ENCODE measurements around the gene ARID2. TPM values are rescaled to one million over a fixed set of nuclear protein-coding genes. Genes with fewer than 3 reads are reported as not detected.

ARID2 gene
- total and polyA plus RNA-seq, 2 of the 13 experiments (the other 11 are each of a cell fraction or from before 2014, with no cell fraction given) = 15.9 to 22.2 TPM

DNA sequence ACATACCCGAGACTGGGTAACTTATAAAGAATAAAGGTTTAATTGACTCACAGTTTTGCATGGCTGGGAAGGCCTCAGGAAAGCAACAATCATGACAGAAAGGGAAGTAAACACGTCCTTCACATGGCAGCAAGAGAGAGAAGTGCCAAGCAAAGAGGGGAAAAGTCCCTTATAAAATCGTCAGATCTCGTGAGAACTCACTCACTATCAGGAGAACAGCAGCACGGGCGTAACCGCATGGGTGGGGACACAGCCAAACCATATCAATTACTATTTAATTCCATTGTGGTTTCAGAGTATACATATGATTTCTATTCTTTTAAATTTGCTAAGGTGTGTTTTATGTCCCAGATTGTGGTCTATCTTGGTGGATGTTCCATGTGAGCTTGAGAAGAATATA is 142.9 kb downstream of the ARID2 start (continued):
- TF ChIP-seq, protein P1, sequence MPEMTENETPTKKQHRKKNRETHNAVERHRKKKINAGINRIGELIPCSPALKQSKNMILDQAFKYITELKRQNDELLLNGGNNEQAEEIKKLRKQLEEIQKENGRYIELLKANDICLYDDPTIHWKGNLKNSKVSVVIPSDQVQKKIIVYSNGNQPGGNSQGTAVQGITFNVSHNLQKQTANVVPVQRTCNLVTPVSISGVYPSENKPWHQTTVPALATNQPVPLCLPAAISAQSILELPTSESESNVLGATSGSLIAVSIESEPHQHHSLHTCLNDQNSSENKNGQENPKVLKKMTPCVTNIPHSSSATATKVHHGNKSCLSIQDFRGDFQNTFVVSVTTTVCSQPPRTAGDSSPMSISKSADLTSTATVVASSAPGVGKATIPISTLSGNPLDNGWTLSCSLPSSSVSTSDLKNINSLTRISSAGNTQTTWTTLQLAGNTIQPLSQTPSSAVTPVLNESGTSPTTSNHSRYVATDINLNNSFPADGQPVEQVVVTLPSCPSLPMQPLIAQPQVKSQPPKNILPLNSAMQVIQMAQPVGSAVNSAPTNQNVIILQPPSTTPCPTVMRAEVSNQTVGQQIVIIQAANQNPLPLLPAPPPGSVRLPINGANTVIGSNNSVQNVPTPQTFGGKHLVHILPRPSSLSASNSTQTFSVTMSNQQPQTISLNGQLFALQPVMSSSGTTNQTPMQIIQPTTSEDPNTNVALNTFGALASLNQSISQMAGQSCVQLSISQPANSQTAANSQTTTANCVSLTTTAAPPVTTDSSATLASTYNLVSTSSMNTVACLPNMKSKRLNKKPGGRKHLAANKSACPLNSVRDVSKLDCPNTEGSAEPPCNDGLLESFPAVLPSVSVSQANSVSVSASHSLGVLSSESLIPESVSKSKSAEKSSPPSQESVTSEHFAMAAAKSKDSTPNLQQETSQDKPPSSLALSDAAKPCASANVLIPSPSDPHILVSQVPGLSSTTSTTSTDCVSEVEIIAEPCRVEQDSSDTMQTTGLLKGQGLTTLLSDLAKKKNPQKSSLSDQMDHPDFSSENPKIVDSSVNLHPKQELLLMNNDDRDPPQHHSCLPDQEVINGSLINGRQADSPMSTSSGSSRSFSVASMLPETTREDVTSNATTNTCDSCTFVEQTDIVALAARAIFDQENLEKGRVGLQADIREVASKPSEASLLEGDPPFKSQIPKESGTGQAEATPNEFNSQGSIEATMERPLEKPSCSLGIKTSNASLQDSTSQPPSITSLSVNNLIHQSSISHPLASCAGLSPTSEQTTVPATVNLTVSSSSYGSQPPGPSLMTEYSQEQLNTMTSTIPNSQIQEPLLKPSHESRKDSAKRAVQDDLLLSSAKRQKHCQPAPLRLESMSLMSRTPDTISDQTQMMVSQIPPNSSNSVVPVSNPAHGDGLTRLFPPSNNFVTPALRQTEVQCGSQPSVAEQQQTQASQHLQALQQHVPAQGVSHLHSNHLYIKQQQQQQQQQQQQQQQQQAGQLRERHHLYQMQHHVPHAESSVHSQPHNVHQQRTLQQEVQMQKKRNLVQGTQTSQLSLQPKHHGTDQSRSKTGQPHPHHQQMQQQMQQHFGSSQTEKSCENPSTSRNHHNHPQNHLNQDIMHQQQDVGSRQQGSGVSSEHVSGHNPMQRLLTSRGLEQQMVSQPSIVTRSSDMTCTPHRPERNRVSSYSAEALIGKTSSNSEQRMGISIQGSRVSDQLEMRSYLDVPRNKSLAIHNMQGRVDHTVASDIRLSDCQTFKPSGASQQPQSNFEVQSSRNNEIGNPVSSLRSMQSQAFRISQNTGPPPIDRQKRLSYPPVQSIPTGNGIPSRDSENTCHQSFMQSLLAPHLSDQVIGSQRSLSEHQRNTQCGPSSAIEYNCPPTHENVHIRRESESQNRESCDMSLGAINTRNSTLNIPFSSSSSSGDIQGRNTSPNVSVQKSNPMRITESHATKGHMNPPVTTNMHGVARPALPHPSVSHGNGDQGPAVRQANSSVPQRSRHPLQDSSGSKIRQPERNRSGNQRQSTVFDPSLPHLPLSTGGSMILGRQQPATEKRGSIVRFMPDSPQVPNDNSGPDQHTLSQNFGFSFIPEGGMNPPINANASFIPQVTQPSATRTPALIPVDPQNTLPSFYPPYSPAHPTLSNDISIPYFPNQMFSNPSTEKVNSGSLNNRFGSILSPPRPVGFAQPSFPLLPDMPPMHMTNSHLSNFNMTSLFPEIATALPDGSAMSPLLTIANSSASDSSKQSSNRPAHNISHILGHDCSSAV (CRISPR knock-in tag; IDR thresholded peaks at IDR 0.05; ENCODE audit: borderline replicate concordance) = no peak

DNA sequence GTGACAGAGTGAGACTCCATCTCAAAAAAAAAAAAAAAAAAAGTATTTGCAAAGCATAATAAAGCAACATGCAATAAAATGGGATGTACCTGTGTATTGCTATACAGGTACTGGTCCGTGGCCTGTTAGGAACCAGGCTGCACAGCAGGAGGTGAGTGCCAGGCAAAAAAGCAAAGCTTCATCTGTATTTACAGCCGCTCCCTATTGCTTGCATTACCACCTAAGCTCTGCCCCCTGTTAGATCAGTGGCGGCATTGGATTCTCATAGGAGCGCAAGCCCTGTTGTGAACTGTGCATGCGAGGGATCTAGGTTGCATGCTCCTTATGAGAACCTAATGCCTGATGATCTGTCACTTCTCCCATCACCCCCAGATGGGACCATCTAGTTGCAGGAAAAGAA is 147.6 kb downstream of the ARID2 start:
- 100% methylated on average over 5 of the region's 5 CpGs for WGBS (ENCODE audit: low lambda C conversion rate)
- POLR2A ChIA-PET = no interaction called here
- FAIRE-seq = no peak
- TF ChIP-seq ZBTB7A (CRISPR knock-in tag; IDR thresholded peaks at IDR 0.05) = no peak
- TF ChIP-seq ZNF251 (CRISPR knock-in tag; IDR thresholded peaks at IDR 0.05) = no peak
- TF ChIP-seq ZNF570 (CRISPR knock-in tag; IDR thresholded peaks at IDR 0.05; ENCODE audit: borderline replicate concordance) = no peak
- TF ChIP-seq ZNF24 (IDR thresholded peaks at IDR 0.05) = no peak
- TF ChIP-seq ATF7 (IDR thresholded peaks at IDR 0.05) = no peak
- TF ChIP-seq ATF7 (CRISPR knock-in tag; IDR thresholded peaks at IDR 0.05) = no peak
- TF ChIP-seq NFRKB (IDR thresholded peaks at IDR 0.05) = no peak
- no peak for TF ChIP-seq NFE2L1 (CRISPR knock-in tag; IDR thresholded peaks at IDR 0.05; ENCODE audit: borderline replicate concordance)
- TF ChIP-seq ZBTB7B (CRISPR knock-in tag; IDR thresholded peaks at IDR 0.05) = no peak
- TF ChIP-seq TGIF2 (CRISPR knock-in tag; IDR thresholded peaks at IDR 0.05) = no peak
- no peak for TF ChIP-seq EZH2 (conservative IDR thresholded peaks at IDR 0.05; ENCODE audit: low read depth, low read length)
- TF ChIP-seq ZNF329 (CRISPR knock-in tag; IDR thresholded peaks at IDR 0.05; ENCODE audit: low read depth) = no peak
- no peak for TF ChIP-seq ZNF672 (CRISPR knock-in tag; IDR thresholded peaks at IDR 0.05)
- TF ChIP-seq, protein P2, sequence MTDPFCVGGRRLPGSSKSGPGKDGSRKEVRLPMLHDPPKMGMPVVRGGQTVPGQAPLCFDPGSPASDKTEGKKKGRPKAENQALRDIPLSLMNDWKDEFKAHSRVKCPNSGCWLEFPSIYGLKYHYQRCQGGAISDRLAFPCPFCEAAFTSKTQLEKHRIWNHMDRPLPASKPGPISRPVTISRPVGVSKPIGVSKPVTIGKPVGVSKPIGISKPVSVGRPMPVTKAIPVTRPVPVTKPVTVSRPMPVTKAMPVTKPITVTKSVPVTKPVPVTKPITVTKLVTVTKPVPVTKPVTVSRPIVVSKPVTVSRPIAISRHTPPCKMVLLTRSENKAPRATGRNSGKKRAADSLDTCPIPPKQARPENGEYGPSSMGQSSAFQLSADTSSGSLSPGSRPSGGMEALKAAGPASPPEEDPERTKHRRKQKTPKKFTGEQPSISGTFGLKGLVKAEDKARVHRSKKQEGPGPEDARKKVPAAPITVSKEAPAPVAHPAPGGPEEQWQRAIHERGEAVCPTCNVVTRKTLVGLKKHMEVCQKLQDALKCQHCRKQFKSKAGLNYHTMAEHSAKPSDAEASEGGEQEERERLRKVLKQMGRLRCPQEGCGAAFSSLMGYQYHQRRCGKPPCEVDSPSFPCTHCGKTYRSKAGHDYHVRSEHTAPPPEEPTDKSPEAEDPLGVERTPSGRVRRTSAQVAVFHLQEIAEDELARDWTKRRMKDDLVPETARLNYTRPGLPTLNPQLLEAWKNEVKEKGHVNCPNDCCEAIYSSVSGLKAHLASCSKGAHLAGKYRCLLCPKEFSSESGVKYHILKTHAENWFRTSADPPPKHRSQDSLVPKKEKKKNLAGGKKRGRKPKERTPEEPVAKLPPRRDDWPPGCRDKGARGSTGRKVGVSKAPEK (CRISPR knock-in tag; IDR thresholded peaks at IDR 0.05; ENCODE audit: borderline replicate concordance) = no peak

More for the DNA sequence above, 147.6 kb downstream of the ARID2 start:
- peaks cover 10 to 59% of the 10 kb centered on the region in 2 experiments; a peak in 4 of 5 replicates for H3K36me3 ChIP-seq (replicated peaks in 1 of 2; ENCODE audit: control insufficient read depth in 1 of 2, insufficient read depth in 2 of 2, low read length in 2 of 2)
- no peaks in the 10 kb centered on the region for H3K4me1 ChIP-seq (ENCODE audit: insufficient read depth, low read length)
- in situ Hi-C loops (cut with HindIII; ENCODE audit: extremely low pct_ligation_motif_present, low pct_unique_long_range_greater_than_20kb) (loop anchor here (25.0 kb wide), 1 partner anchor 340 kb away; no protein-coding TSS in a partner anchor), intact Hi-C loops (cut with micrococcal nuclease; ENCODE audit: unreplicated experiment) (no loop called here)
- peaks cover 2% of the 10 kb centered on the region; the same call in 1 of the 2 replicates for H4K20me1 ChIP-seq (ENCODE audit: insufficient read depth, low read length)
- ATAC-seq (no peak), DNase-seq (ENCODE audit: low spot score) (no peak)
- H3K9ac ChIP-seq (ENCODE audit: insufficient read depth, low read depth, low read length) = no peak overlapping the region
- no peaks in the 10 kb centered on the region for H3K27me3 ChIP-seq (ENCODE audit: control insufficient read depth in 1 of 2, insufficient read depth in 2 of 2, low read length in 2 of 2)
- no peaks in the 10 kb centered on the region for H3K79me2 ChIP-seq (ENCODE audit: insufficient read depth, low read length)
- H3K9me3 ChIP-seq (ENCODE audit: low read length) = no peaks in the 10 kb centered on the region
- no peak overlapping the region for H3K4me3 ChIP-seq (replicated peaks in 1 of 3; ENCODE audit: insufficient read depth in 1 of 3, low read depth in 2 of 3, low read length in 3 of 3)
- no peak overlapping the region for H2AFZ ChIP-seq (ENCODE audit: low read length)
- no peak overlapping the region for H3K4me2 ChIP-seq (ENCODE audit: low read depth, low read length)
- BruUV-seq (replicated peaks) = no TSS peak
- CTCF ChIA-PET (ENCODE audit: low intra/inter-chr PET ratio, low total read pairs) = no interaction called here
- H3K27ac ChIP-seq (ENCODE audit: extremely low read length, insufficient read depth, low read length) = no peak overlapping the region

All from HepG2 (cell line).